GM13977 (cell line): ENCODE results near the gene S100A2.
"Not testable (repeated sequence)": the region's sequence is repeated elsewhere in the genome, so short reads cannot be mapped to it uniquely, and the experiment has no call there.

Experiments
- DNase-seq: peaks from one replicate; pipeline ENCODE4 v3.0.0; 2012; ENCODE audit warnings: low spot score
- CTCF ChIP-seq: IDR thresholded peaks from 2 replicates; pipeline ENCODE4 v1.5.1; 2012; ENCODE audit warnings: mild to moderate bottlenecking, control low read depth; ENCODE audit not compliant: insufficient read depth; ENCODE audit errors: extremely low read depth, missing control alignments
- in situ Hi-C: fragments of 300-500 bp; cut with MboI; formaldehyde crosslinking; loops from one replicate; pipeline ENCODE4 v1.12.0; 2022; ENCODE audit warnings: low sequenced_read_pairs, low pct_unique_long_range_greater_than_20kb, mixed read lengths, inconsistent platforms; ENCODE audit not compliant: unreplicated experiment

The S100A2 gene

GRCh38 chr1:153583976-153584375 is 18.3 kb upstream of the S100A2 start:
- in situ Hi-C loops, result no loop called here
- no peak for DNase-seq
- TF ChIP-seq CTCF, result no peak

GRCh38 chr1:153583514-153583913 is 17.9 kb upstream of the S100A2 start:
- DNase-seq, in situ Hi-C loops: not testable (repeated sequence)

GRCh38 chr1:153582836-153583235 is 17.2 kb upstream of the S100A2 start:
- not testable (repeated sequence) for DNase-seq

GRCh38 chr1:153578936-153579335 is 13.3 kb upstream of the S100A2 start:
- in situ Hi-C loops, result no loop called here
- TF ChIP-seq CTCF, result no peak

More at GRCh38 chr1:153582836-153583235, 17.2 kb upstream of the S100A2 start:
- in situ Hi-C loops, result not testable (repeated sequence)

GRCh38 chr1:153578490-153578889 is 12.8 kb upstream of the S100A2 start:
- in situ Hi-C loops, result no loop called here
- no peak for TF ChIP-seq CTCF

More at GRCh38 chr1:153578936-153579335, 13.3 kb upstream of the S100A2 start:
- DNase-seq, result no peak

GRCh38 chr1:153577624-153578051 is 12.0 kb upstream of the S100A2 start:
- in situ Hi-C loops, result no loop called here
- DNase-seq, result no peak
- TF ChIP-seq CTCF, result no peak

More at GRCh38 chr1:153578490-153578889, 12.8 kb upstream of the S100A2 start:
- no peak for DNase-seq

- in situ Hi-C loops, result no loop called here
- no peak for TF ChIP-seq CTCF
- no peak for DNase-seq
These were observed 11.5 kb upstream of the S100A2 start for GRCh38 chr1:153577138-153577537.

- DNase-seq, in situ Hi-C loops: not testable (repeated sequence)
These were observed 9.9 kb upstream of the S100A2 start for GRCh38 chr1:153575497-153575896.

- in situ Hi-C loops, DNase-seq: not testable (repeated sequence)
These were observed 9.4 kb upstream of the S100A2 start for GRCh38 chr1:153575081-153575491.
